Aorta (tissue), 5 donors: ENCODE results near the gene PPP3CA. TPM values are rescaled to one million over a fixed set of nuclear protein-coding genes. Genes with fewer than 3 reads are reported as not detected.

Experiments
- ATAC-seq: fragments of 200-7000 bp; cut with Tn5 transposase; one replicate; pipeline ENCODE4 v1.9.1; 2022; ENCODE audit warnings: moderate library complexity; ENCODE audit not compliant: low FRiP score
- DNase-seq, 2 donors: peaks; one replicate each; pipeline ENCODE4 v3.0.0-alpha.2; 2020
- H3K27ac ChIP-seq, 2 donors: one replicate each; pipeline ENCODE4 v1.5.1; 2013; ENCODE audit warnings: low read length in 2 of 2, mild to moderate bottlenecking in 2 of 2, moderate library complexity in 2 of 2, control low read depth in 1 of 2, inconsistent platforms in 1 of 2, low read depth in 1 of 2
- H3K27me3 ChIP-seq, 2 donors: one replicate each; pipeline ENCODE4 v1.6.1; 2013; ENCODE audit warnings: control low read depth in 1 of 2, low read length in 1 of 2, mild to moderate bottlenecking in 1 of 2, moderate library complexity in 1 of 2; ENCODE audit not compliant: insufficient read depth in 2 of 2, control insufficient read depth in 1 of 2
- H3K36me3 ChIP-seq, 2 donors: one replicate each; pipeline ENCODE4 v1.6.1; 2013; ENCODE audit warnings: control low read depth in 1 of 2, low read length in 1 of 2, mild to moderate bottlenecking in 1 of 2; ENCODE audit not compliant: insufficient read depth in 2 of 2, control insufficient read depth in 1 of 2
- H3K4me1 ChIP-seq, 2 donors: one replicate each; pipeline ENCODE4 v1.6.1; 2013; ENCODE audit warnings: low read length in 2 of 2, control low read depth in 1 of 2, mild to moderate bottlenecking in 1 of 2, moderate library complexity in 1 of 2; ENCODE audit not compliant: insufficient read depth in 2 of 2, control insufficient read depth in 1 of 2
- H3K4me3 ChIP-seq, 2 donors: one replicate each; pipeline ENCODE4 v1.5.1; 2013; ENCODE audit warnings: low read length in 2 of 2, control low read depth in 1 of 2, mild to moderate bottlenecking in 1 of 2
- H3K9me3 ChIP-seq: one replicate; pipeline ENCODE4 v1.6.1; 2013; ENCODE audit warnings: mild to moderate bottlenecking, low read length; ENCODE audit not compliant: control insufficient read depth
- WGBS, 2 donors: extraction: QIAGEN DNeasy Blood & Tissue Kit; methylation state at CpG; one replicate each; pipeline ENCODE4 v1.1.7; 2013; 5-methylcytosine and 5-hydroxymethylcytosine counted together
- intact Hi-C, 2 donors: fragments of 100-400 bp; cut with DNase I; formaldehyde crosslinking; loops; one replicate each; pipeline versions ENCODE4 v1.14.2 to v1.15.0; 2022
- polyA plus RNA-seq, 2 donors: library from polyadenylated mRNA; stranded (reverse); fragments of 200-250 nt; gene quantifications; one replicate each; pipeline ENCODE4 v1.2.3, GENCODE V29; 2013
- total RNA-seq, 2 donors: library from RNA; stranded (reverse); fragmentation: NEBNext Ultra II Directional; extraction: Animal tissue kit (Norgen Biotek cat#: 25700); gene quantifications; one replicate each; pipeline ENCODE4 v1.2.1, GENCODE V29; 2021
- donor health status: healthy with polysubstance abuse.
- donor health status: Bipolar disorder and iron deficiency.
- donor health status: DM: no; HTN: no; CAD: no.
- donor health status: DM: no; HTN: no; CAD: no.
- donor health status: DM: yes; HTN: yes; CAD: no.

PPP3CA gene
- total and polyA plus RNA-seq, 4 donors = 6.8 to 56.4 (median 24.7) TPM

- no peak for ATAC-seq
- Histone ChIP-seq H3K4me1 (peaks cover 0 to 3% of the 10 kb centered on the region in 2 donors), H3K36me3 (no peaks in the 10 kb centered on the region), H3K27me3 (no peaks in the 10 kb centered on the region), H3K9me3 (no peaks in the 10 kb centered on the region), H3K4me3 (no peak overlapping the region), H3K27ac (no peak overlapping the region)
- intact Hi-C loops = no loop called here
- no peak for DNase-seq
These were observed 82.8 kb downstream of the PPP3CA start for GRCh38 chr4:101264512-101264911.

GRCh38 chr4:101262683-101263082 is 84.6 kb downstream of the PPP3CA start:
- peaks cover 0 to 4% of the 10 kb centered on the region in 2 donors for H3K4me1 ChIP-seq
- DNase-seq (no peak), ATAC-seq (no peak)

GRCh38 chr4:101259876-101260275 is 87.5 kb downstream of the PPP3CA start:
- DNase-seq (no peak), ATAC-seq (no peak)
- H3K4me3 ChIP-seq = no peak overlapping the region
- WGBS, 2 donors = 38% methylated on average over 4 of the region's 4 CpGs
- no peaks in the 10 kb centered on the region for H3K27me3 ChIP-seq
- no peak overlapping the region for H3K27ac ChIP-seq
- H3K36me3 ChIP-seq = no peaks in the 10 kb centered on the region
- peaks cover 0 to 4% of the 10 kb centered on the region in 2 donors for H3K4me1 ChIP-seq
- no peaks in the 10 kb centered on the region for H3K9me3 ChIP-seq
- intact Hi-C loops = no loop called here

More at GRCh38 chr4:101262683-101263082, 84.6 kb downstream of the PPP3CA start:
- Histone ChIP-seq H3K36me3 (no peaks in the 10 kb centered on the region), H3K27ac (no peak overlapping the region), H3K4me3 (no peak overlapping the region), H3K9me3 (no peaks in the 10 kb centered on the region), H3K27me3 (no peaks in the 10 kb centered on the region)
- intact Hi-C loops = no loop called here

- intact Hi-C loops = no loop called here
- ATAC-seq = no peak
- Histone ChIP-seq H3K4me3 (no peak overlapping the region), H3K27ac (no peak overlapping the region), H3K9me3 (no peaks in the 10 kb centered on the region), H3K27me3 (no peaks in the 10 kb centered on the region), H3K36me3 (no peaks in the 10 kb centered on the region), H3K4me1 (peaks cover 0 to 4% of the 10 kb centered on the region in 2 donors)
- DNase-seq = no peak
- WGBS, 2 donors = 65 to 73% methylated on average over 2 of the region's 2 CpGs
These were observed 88.4 kb downstream of the PPP3CA start for GRCh38 chr4:101258883-101259282.

- no peak for ATAC-seq
- no peaks in the 10 kb centered on the region for H3K9me3 ChIP-seq
- peaks cover 0 to 4% of the 10 kb centered on the region in 2 donors for H3K4me1 ChIP-seq
- no peaks in the 10 kb centered on the region for H3K27me3 ChIP-seq
- no peak for DNase-seq
- H3K36me3 ChIP-seq = no peaks in the 10 kb centered on the region
- intact Hi-C loops = no loop called here
- no peak overlapping the region for H3K4me3 ChIP-seq
- H3K27ac ChIP-seq = no peak overlapping the region
These were observed 91.1 kb downstream of the PPP3CA start for GRCh38 chr4:101256222-101256621.

GRCh38 chr4:101254776-101255175 is 92.5 kb downstream of the PPP3CA start:
- ATAC-seq (no peak), DNase-seq (no peak)
- no peak overlapping the region for H3K27ac ChIP-seq
- 71 to 87% methylated on average over 4 of the region's 4 CpGs for WGBS, 2 donors
- H3K4me3 ChIP-seq = no peak overlapping the region
- no peaks in the 10 kb centered on the region for H3K36me3 ChIP-seq
- H3K9me3 ChIP-seq = no peaks in the 10 kb centered on the region
- intact Hi-C loops = no loop called here
- H3K4me1 ChIP-seq = peaks cover 0 to 4% of the 10 kb centered on the region in 2 donors
- no peaks in the 10 kb centered on the region for H3K27me3 ChIP-seq

GRCh38 chr4:101253121-101253520 is 94.2 kb downstream of the PPP3CA start:
- WGBS, 2 donors = 76 to 82% methylated on average over 1 of the region's 1 CpG
- ATAC-seq = no peak

GRCh38 chr4:101252721-101253120 is 94.6 kb downstream of the PPP3CA start:
- Histone ChIP-seq H3K4me3 (no peak overlapping the region), H3K4me1 (no peaks in the 10 kb centered on the region), H3K27me3 (no peaks in the 10 kb centered on the region), H3K36me3 (no peaks in the 10 kb centered on the region), H3K27ac (no peak overlapping the region), H3K9me3 (no peaks in the 10 kb centered on the region)
- WGBS, 2 donors = 49 to 68% methylated on average over 2 of the region's 2 CpGs
- DNase-seq = no peak
- no peak for ATAC-seq
- intact Hi-C loops = no loop called here

More at GRCh38 chr4:101253121-101253520, 94.2 kb downstream of the PPP3CA start:
- intact Hi-C loops = no loop called here
- H3K4me1 ChIP-seq = no peaks in the 10 kb centered on the region
- H3K27ac ChIP-seq = no peak overlapping the region
- no peak for DNase-seq
- no peaks in the 10 kb centered on the region for H3K27me3 ChIP-seq
- H3K36me3 ChIP-seq = no peaks in the 10 kb centered on the region
- H3K9me3 ChIP-seq = no peaks in the 10 kb centered on the region
- H3K4me3 ChIP-seq = no peak overlapping the region

GRCh38 chr4:101251261-101251660 is 96.1 kb downstream of the PPP3CA start:
- 95 to 98% methylated on average over 3 of the region's 3 CpGs for WGBS, 2 donors
- H3K27me3 ChIP-seq = no peaks in the 10 kb centered on the region
- no peaks in the 10 kb centered on the region for H3K4me1 ChIP-seq
- no peaks in the 10 kb centered on the region for H3K9me3 ChIP-seq
- H3K36me3 ChIP-seq = no peaks in the 10 kb centered on the region
- H3K4me3 ChIP-seq = no peak overlapping the region
- no peak for DNase-seq
- ATAC-seq = no peak
- intact Hi-C loops = no loop called here
- H3K27ac ChIP-seq = no peak overlapping the region
